Epithelial cell of esophagus (primary cell): ENCODE data around the gene RFTN2.
A peak's percentile ranks its signal among the peaks of the same experiment; 100 is the strongest.

Source experiments
- DNase-seq: peaks from one replicate; pipeline ENCODE4 v3.0.0; 2010; ENCODE audit warnings: low read depth
- H3K4me3 ChIP-seq: 2 replicates; pipeline ENCODE4 v1.5.1; 2011; ENCODE audit warnings: mild to moderate bottlenecking, low read length, control low read depth
- CTCF ChIP-seq: IDR thresholded peaks from 2 replicates; pipeline ENCODE4 v1.5.1; 2011; ENCODE audit warnings: low read depth, mild to moderate bottlenecking, low read length, control low read depth, inconsistent platforms; ENCODE audit not compliant: insufficient read depth; ENCODE audit errors: missing control alignments

The RFTN2 gene

GRCh38 chr2:197577446-197577845, 97.9 kb downstream of the RFTN2 start:
- no peak for TF ChIP-seq CTCF
- H3K4me3 ChIP-seq, result no peak overlapping the region
- DNase-seq, result no peak

GRCh38 chr2:197576631-197577030, 98.8 kb downstream of the RFTN2 start:
- no peak for TF ChIP-seq CTCF
- no peak overlapping the region for H3K4me3 ChIP-seq
- DNase-seq, result peak; percentile 18

GRCh38 chr2:197575987-197576386, 99.4 kb downstream of the RFTN2 start:
- H3K4me3 ChIP-seq, result no peak overlapping the region
- TF ChIP-seq CTCF, result no peak

GRCh38 chr2:197573608-197574007, 101.8 kb downstream of the RFTN2 start:
- DNase-seq, result no peak
- no peak overlapping the region for H3K4me3 ChIP-seq
- no peak for TF ChIP-seq CTCF

More at GRCh38 chr2:197575987-197576386, 99.4 kb downstream of the RFTN2 start:
- peak; percentile 75 for DNase-seq

- H3K4me3 ChIP-seq, result no peak overlapping the region
These were observed 103.6 kb downstream of the RFTN2 start for GRCh38 chr2:197571627-197572271.

GRCh38 chr2:197560146-197560665, 115.2 kb downstream of the RFTN2 start:
- no peak overlapping the region for H3K4me3 ChIP-seq
- no peak for TF ChIP-seq CTCF
- DNase-seq, result no peak

More at GRCh38 chr2:197571627-197572271, 103.6 kb downstream of the RFTN2 start:
- no peak for TF ChIP-seq CTCF
- DNase-seq, result peak; percentile 32

- no peak for TF ChIP-seq CTCF
- H3K4me3 ChIP-seq, result no peak overlapping the region
- no peak for DNase-seq
These were observed 115.7 kb downstream of the RFTN2 start for GRCh38 chr2:197559681-197560080.
